Activated CD4-positive, CD25-positive, alpha-beta regulatory T cell (primary cell): ENCODE measurements around the gene RASA1.
"Not testable (repeated sequence)": the region's sequence is repeated elsewhere in the genome, so short reads cannot be mapped to it uniquely, and the experiment has no call there.

ENCODE experiments used
- DNase-seq, 4 experiments: peaks; one replicate each; lab custom pipeline; 2025; lab: John Stamatoyannopoulos, UW

RASA1 gene

DNA sequence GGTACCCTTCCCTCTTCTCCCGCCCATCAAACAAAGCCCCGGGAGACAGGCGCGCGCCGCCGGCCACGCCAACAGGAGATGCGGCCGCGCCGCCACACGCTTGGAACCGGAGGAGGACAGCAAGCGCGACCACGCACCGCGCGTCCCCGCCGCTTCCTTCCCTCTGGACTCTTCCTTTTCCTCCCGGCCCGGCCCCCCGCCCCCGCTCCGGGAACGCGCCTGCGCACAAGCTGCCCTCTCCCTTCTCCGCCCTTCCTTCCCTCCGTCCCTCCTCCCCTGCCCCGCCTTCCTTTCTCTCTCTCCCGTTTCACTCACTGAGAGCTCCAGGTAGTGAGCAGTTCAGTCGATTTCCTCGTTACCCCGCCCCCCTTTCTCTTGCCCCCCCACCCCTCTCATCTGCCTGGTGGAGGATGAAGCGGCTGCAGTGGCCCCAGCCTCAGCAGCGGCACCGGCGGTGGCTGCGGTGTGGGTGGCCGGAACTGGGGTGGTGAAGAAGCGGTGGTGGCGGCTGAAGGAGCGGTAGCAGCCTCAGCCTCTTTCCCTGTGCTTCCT lies at the start of gene RASA1:
RASA1 (plus strand) TSS at position 310 of the 552 bp plus-strand sequence. CDS start 569 bp downstream, outside the sequence.
- peak; percentile 56 to 65 (median 60) for DNase-seq

DNA sequence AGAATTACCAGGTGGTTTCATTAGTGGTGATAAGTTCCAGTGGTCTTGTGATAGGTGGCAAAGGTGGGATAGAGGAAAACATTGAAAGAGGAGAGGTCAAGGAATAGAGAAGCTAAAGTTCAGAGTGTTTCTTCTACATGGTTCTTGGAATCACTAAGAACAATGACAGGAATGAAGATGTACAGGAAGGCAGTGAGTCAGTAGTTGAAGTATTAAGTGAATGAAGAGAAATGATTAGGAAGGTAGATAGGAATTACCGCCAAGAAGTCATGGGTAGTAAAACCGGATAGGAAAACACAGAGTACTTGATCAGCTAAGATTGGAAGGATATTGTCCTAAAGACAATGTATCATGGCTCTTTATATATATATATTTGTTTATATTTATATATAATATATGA lies 37.9 kb upstream of the RASA1 start:
- DNase-seq: no peak

DNA sequence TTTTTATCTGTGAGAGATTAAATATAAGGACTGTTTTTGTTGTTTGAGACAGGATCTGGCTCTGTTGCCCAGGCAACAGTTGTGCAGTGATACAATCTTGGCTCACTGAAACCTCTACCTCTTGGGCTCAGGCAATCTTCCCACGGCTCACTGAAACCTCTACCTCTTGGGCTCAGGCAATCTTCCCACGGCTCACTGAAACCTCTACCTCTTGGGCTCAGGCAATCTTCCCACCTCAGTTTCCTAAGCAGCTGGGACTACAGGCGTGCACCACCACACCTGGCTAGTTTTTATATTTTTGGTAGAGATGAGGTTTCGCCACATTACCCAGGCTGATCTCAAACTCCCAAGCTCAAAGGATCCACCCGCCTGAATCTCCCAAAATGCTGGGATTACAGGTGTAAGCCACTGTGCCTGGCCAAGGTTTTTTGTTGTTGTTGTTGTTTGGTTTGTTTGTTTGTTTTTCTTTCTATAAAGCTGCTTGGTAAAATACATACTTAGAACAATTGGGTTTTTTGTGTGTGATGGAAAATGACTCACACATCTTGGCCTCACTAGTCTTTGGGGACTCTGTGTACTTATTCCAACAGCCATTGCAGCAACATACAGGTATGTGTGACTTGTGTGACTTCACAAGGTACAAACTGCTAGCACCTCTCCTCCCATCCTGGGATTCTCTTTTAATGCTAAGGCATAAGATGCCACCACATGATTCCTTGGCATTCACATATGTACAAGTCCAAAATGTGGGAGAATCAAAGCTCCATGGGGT lies 36.5 kb upstream of the RASA1 start:
- DNase-seq: no peak

DNA sequence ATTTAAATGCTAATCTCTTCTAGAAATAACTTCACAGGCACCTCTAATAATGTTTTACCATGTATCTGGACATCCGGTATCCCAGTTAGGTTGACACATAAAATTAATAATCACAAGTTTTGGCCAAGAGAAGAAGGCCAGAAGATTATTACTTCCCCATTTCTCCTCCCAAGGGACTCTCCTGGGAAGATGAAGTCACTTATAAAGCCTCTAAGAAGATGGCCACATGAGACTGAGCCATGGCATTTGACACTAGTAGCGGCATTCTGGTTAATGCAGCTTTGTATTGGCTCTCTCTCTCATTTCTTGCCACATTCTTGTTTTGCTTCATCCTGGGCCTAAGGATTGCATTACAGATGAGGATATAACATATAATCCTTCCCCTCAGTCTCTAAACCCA lies 34.5 kb upstream of the RASA1 start:
- DNase-seq: no peak

DNA sequence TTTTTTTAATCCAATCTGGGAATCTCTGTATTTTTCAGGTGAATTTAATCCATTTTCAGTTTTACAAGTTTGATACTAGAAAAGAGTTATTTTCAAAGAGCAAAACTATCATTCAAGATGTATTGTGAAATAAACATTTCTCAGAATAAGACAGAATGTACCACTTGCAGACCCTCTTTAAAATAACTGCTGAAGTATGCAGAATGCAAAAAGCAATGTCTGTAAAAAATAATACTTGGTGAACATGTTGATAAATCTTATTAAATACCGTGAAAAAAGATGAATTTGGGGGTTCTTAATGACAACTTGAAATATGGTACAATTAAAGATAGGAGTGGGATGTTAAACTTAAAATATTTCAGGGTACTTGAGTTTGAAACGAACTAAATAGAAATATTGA lies 26.1 kb upstream of the RASA1 start:
- no peak for DNase-seq

DNA sequence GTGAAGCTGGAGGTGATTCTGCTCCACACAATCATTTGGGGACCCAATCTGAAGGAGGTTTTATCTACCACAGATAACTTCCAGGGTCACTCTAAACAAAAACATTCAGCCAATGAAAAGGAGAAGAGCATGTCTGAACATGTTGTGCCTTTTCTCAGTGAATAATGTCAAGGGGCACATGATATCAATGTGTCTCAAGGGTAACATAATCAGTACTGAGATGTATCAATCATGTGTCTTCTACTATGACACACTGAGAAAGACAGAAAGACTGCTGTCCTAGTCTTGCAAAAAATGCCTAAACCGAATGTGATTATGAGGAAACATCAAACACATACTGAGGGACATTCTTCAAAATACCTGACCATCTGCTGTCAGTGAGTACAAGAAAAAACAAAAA lies 25.4 kb upstream of the RASA1 start:
- DNase-seq: no peak

DNA sequence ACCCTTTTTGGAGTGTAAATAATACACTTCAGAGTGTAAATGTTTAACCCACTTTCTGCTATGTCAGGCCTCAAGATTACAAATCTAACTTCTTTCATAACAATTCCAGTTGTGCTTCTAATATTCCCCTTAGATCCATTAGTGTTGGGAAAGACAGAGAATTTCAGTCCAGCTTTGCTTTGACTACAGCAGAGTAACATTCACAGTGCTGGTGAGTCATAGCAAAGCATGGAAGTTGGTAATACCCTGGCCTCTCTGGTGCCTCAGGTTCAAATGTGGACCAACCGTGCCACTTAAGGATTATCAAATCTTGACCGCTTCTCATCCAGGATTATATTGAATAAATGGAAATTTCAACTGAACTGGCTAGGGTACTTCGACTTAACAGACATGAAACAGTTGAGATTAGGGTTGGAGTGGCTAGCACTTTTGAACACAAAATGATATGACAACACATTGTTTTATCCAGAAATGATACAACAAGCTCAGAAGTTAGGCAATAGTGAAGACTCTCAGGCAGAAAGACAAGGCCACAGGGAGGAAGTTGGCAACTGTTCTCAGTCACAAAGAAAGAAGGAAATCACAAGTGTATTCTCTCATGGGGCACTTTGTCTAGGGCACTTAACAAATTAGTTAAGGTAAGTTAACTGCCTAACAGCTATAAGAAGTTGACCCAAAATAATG lies 24.4 kb upstream of the RASA1 start:
- DNase-seq: no peak

DNA sequence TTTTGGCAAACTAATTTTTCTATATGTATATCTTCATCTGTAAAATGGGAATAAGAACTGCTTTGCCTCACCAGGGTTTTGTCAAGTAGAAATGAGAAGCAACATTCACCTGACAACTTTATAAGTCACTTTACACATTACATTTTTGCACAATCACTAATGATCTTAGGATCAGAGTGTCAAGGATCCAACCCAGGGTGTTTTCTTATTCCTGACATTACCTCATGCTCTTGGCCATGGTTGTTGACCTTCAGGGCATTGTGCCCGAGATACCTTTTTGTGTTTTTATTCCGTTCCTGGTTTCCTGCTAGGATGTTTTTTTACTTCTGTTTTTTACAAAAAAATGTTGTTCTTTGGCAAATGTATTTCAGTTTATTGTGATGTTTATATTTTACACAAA lies 22.2 kb upstream of the RASA1 start:
- no peak for DNase-seq

DNA sequence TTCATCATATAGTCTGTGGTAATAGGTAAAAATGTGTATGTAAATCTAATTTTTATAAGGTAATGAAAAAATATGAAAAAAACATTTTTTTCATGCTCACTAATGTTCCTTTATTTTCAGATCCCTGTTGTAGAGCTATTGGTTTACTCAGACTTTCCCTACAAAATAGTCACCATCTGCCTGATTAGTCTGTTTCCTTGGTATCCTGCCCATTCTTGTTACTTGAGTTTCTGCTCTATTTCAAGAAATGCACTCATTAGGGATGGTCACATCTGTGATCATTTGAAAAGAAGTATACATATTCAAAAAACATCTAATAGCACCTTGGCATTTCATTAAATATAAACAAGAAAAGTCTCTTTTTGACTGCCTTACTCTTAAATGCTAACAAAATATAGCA lies 21.6 kb upstream of the RASA1 start:
- no peak for DNase-seq

DNA sequence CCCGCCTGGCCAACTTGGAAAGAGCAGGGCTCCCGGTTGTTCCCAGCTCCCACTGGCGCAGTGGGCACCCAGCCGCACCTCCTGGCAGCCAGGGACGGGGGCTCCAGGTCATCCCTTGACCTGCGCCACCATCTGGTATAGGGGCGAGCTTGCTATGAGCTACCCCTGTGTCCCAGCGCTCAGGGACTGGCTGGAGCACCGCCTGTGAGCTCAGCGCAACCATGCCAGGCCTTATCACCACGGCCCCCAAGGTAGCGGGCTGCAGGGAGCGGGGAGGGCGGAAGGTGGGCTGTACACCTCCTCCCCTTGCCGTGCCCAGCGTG lies 15.4 kb upstream of the RASA1 start:
- no peak for DNase-seq

DNA sequence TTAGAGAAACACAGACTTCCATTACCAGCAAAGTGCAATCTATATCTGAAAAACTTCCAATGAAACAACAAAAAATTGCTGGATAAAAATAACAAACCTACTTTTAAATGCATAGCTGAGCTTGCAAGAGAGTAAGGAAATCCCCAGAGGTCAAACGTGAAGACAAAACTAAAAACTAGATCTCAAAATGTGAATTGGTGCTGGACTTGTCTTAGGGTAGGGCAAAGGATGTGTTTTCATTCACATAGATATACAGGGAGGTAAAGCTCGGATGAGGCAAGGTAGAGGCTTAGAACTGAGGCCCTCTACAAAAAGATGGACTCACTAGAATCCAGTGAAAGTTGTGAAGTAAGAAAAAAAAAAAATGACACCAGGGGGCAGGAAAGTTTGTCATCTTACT lies 13.6 kb upstream of the RASA1 start:
- DNase-seq: no peak

DNA sequence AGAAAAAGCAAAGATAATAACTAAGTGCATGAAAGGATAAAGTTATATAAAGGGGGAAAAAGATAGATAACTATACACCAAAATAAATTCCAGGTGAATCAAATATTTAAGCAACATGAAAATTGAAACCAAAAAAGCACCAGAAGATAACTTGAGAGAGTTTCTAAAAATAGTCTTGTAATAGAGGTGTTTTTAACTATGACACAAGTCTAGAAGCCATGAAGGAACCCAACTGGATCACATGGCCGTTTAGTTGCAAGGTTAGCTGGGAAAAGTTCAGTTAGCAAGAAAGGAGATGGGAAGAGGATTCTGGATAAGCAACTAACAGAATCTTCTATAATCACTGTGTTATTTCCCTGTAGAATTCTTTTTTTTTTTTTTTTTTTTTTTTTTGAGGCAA lies 9.2 kb upstream of the RASA1 start:
- no peak for DNase-seq

DNA sequence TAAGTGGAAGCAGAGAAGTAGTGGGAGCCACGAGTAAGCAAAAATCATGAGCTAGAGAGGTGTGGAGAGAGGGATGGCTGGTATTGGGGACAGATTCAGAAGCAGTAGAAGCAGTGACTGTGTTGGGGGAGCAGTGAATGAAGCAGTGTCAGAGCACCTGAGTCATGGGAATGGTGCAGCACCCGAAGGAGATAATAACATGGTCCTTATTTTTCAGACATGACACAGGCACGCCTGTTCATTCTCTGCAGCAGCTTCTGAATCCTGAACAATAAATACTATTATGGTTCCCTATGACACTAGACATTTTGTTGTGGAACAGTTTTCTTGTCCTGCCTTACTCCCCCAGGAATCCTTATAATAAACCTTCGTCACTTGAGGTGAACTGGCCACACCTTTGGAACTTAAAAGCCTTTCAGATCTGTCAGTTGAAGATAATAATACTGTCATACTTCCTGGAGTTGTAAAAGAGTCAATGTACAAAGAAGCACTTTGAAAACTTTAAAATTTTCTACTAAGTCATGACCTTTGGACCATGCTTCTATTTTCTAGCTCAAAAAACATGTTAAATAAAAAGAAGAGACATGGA lies 7.0 kb upstream of the RASA1 start:
- no peak for DNase-seq

DNA sequence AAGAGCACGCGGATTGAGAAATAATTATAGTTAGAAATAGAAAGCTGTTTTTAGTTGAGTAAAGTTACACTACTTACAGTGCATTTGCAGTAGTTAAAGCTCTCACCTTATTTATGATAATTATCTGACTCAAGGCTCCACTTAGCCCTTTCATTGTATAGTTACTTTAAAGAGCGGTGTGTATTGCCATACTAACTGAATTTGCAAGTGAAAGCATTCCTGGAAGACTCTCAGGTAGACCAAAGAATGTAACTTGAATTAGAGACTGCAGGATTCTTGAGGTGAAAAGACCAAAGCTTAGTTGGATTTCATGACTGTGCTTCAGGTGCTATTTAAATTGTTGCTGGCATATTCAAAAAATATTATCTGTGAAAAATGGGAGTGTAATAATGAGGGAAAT lies 4.2 kb upstream of the RASA1 start:
- no peak for DNase-seq

DNA sequence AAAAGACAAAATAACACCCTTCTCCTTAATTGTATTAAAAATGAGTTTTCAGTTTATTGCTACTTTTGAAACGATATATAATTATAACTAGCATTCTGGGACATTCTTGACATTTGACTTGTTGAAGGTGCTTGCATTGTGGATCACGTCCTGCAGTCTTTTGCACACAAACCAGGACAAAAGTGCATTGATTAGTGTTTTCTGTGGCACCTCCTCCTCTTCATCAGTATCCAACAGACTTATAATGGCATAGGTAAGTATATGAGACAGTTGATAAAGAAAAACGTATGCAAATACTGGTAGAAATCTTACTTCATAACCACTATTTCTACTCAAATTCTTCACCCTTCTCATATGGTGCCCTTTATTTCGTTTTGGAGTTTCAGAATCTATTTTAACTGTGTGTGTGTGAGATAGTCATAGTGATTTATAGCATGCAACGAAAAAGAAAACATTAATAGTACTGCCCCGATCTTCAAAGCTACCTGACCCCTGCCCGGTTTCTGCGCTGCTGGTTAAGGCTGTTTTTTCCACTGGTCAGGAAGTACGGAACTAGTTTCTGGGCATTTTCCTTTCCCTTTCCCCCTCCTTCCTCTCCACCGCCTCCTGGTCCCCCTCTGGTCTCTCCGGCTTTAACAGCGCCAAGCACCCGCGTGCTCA lies 639 bp upstream of the RASA1 start:
- no peak for DNase-seq

DNA sequence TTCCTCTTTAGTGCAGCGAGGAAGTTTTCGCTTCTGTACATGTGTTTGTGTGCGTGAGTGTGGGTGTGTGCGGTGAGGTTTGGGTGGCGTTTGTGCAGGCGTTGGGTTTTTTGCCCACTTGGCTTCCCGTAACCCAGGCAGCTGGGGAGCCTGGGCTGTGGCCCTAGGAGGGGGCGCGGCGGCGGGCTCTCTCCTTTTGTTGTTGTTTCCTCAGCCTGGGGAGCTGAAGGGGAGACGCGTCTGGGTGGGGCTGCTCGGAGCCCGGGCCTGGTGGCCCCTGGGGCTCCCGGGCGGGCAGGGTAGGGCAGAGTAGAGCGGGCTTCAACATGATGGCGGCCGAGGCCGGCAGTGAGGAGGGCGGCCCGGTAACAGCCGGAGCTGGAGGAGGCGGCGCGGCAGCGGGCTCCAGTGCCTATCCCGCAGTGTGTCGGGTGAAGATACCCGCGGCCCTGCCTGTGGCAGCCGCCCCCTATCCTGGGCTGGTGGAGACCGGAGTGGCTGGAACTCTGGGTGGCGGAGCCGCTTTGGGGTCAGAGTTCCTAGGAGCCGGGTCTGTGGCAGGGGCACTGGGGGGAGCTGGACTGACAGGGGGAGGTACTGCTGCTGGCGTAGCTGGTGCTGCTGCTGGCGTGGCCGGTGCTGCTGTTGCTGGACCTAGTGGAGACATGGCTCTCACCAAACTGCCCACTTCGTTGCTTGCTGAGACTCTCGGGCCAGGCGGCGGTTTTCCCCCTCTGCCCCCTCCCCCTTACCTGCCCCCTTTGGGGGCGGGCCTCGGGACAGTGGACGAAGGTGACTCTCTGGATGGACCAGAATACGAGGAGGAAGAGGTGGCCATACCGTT lies 665 bp downstream of the RASA1 start:
- DNase-seq: peak; percentile 31 to 54 (median 48)

DNA sequence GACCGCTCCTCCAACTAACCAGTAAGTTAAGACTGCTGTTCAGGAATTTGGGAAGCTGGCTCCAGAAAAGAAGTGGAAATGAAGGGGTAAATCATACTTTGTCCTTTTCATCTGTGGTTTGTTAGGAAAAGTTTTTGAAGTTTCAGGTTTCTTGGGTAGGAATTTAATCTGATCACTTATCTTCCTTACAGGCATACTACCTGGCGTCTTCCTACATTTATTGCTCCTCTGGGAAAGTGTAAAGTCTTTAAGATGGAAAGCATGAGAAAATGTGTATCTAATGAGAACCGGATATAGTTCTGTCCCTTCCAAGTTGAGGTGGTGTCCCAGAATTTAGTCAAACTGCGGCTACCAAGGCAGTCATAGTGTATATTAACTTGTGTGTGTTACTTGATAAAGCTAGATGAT lies 1.3 kb downstream of the RASA1 start:
- DNase-seq: no peak

DNA sequence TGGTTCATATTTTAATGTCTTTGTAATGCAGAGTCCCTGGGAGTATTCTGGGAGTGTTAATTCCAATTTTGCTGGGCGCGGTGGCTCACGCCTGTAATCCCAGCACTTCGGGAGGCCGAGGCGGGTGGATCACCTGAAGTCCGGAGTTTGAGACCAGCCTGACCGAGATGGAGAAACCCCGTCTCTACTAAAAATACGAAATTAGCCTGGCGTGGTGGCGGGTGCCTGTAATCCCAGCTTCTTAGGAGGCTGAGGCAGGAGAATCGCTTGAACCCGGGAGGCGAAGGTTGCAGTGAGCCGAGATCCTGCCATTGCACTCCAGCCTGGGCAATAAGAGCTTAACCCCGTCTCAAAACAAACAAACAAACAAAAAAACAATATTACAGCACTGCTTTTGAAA lies 3.2 kb downstream of the RASA1 start:
- DNase-seq: not testable (repeated sequence)

DNA sequence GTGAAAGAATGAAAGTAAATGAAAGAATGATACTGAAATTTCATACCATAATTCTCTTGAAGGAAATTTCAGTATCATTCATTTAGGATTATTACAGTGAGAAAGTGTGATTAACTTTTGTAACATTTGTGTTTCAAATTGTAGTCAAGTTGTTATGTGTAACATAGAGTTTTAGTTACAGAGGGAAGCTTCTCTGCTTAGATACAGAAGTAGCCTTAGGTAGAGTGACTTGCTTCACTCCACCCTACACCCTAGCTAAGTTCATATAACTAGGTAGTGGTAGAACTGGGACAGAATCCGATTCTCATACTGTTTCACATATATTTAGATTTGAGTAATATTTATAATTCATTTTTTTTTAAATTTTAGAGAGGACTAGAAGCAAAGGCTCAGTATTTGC lies 9.0 kb downstream of the RASA1 start:
- no peak for DNase-seq

DNA sequence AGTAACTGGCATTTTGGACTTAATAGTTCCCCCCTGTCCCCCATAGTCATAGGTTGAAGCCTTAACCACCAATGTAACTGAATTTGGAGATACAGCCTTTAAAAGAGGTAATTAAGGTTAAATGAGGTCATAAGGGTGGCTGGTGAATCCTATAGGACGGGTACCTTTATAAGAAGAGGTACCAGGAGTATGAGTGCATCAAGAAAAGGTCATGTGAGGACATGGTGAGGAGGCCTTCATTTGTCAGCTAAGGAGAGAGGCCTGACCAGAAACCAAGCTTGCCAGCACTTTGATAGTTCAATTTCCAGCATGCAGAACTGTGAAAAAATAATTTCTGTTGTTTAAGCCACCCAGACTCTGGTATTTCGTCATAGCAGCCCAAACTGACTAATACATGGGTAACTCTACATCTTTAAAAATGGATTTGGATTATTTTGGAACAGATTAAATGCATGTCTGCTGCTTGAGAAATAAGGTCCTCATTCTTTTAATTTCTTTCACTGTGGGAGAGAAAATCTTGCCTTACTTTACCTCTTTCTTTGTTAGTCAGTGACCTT lies 9.7 kb downstream of the RASA1 start:
- DNase-seq: no peak

DNA sequence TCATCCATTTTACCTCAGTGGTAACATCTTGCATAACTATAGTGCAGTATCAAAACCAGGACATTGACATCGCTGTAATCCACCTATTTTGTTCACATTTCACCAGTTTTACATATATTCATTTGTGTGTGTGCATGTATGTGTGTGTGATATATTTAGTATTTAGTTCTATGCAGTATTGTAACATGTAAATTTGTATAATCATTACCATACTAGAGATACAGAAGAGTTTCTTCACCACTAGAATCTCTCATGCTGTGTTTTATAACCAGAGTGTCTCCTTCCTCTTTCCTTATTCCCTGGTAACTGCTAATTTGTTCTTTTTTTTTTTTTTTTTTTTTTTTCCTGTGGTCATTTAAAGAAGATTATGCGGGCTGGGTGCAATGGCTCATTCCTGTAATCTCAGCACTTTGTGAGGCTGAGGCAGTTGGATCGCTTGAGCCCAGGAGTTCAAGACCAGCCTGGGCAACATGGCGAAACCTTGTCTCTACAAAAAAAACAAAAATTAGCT lies 11.0 kb downstream of the RASA1 start:
- no peak for DNase-seq
